ENCODE data around the gene NDUFB11.

Gene NDUFB11

DNA sequence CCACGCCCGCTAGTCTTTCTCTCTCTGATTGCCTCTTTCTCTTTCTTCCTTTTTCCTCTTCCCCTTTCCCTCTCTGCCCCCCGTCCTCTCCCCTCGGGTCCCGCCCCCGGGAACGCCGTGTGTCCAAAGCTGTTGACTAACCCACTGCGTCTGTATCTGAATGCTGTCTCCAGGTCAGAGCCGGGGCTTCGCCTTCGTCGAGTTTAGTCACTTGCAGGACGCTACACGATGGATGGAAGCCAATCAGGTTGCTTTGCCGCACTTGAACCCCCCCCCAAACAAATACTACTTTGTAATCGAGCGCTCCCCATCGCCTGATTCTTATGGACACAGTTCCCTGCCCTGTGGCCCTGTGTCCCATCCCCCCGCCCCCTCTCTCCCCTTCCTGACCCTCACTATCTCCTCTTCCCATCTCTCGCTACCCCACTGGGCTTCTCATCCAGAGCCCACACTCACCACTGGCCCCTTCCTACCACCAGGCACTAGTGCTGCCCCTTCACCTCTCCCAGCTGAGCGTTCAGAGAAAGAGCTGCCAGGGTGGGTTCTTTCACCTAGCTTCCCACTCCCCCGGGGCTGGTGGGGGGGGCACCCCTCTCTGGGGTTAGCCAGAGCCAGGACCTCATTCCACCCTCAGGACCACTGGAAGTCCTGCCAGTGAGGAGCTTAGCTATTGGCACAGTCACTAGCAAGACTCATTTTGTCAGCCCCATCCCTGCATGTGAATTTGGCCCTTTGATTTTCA lies 30.5 kb upstream of the NDUFB11 start:
- no peak for DNase-seq (ENCODE audit: low read depth in 2 of 2)

DNA sequence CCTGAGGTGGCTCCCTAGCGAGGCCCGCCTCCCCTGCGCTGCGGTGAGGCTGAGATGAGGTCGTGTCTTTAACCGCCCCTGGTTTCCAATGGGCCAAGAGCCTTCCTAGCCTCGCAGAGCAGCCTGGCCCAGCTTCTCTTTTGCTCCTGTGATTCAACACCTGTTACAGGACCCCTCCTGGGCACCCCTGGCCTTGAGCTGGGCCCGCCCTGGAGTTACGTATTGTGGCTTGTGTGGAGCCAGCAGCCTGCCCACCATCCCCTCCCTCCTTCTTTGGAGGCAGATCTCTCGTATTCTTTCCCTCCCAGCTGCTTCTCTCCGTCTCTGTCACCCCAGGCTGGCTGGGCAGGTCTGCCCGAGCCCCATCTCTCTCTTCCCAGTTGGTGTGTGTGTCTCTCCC lies 29.9 kb upstream of the NDUFB11 start:
- no peak for DNase-seq (ENCODE audit: low read depth in 2 of 2)

DNA sequence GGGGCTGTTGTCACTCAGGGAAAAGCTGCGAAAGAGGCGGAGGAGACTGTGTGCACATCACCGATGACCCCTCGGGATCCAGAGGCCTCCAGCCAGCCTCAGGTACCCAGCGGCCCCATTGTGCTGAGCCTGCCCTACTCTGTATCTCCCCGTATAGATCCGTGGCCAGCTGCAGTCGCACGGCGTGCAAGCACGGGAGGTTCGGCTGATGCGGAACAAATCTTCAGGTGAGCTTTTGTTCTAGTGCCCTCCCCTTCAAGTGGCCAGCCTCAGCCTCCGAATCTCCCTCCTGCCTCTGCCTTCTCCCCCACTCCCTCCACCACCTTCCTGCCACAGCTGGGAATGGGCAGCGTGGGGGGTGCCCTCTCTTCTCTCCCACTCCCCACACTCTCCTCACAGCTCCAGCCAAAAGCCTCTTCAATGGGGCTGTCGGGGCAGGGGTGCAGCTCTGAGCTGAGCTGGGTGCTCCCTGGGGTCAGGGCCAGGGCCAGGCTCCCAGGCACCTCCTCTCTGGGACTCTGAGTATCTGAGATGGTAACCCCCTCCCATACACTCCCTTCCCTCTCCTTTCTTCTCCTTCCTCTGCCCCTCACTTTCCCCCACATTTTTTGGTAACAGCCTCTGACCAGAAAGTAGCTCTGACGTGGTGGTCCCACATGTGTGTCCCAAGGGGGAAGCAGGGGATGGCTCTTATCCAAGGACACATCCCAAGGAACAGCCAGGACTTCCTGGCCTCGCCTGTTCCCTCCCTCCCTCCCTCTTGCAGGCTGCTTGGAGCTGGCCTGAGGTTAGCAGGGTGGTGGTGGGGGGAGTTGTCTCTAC lies 28.7 kb upstream of the NDUFB11 start:
- no peak for DNase-seq (ENCODE audit: low read depth in 2 of 2)

DNA sequence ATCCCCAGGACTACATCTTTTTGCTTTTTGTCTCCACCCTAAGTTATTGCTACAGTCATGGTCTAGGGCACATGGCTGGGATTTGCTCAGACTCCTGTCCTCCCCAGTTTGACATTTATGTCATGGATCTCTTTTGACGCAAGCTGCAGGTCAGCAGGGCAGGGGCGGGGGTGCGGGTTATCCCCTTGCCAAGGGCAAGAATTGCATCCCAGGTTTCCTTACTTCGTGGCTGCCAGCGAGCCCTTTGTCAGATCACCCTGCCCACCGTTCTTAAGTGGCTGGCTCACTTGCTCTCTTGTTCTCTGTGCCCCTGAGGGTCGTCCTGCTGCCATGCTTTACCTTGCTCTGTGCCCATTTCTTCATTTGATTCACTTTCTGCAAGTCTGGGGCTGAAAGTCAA lies 28.0 kb upstream of the NDUFB11 start:
- DNase-seq (ENCODE audit: low read depth in 2 of 2), result no peak

DNA sequence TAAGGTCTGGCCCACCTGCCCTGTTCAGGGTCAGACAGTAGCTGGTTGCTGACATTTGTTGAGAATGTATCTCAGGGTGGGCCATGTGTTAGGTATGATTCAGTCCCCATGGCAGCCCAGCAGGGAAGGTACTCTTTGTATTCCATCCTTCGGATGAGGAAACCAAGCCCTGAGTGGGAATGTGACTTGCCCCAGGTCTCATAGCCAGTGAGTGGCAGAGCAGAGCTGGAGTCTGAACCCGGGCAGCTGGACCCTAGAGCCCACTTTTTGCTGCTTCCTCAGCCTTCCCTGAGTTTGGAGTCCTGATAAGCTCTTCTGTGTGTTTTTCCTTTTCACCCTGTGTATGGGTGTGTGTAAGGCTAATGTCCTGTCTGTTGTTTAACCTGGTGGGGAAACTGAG lies 27.5 kb upstream of the NDUFB11 start:
- no peak for DNase-seq (ENCODE audit: low read depth in 2 of 2)

DNA sequence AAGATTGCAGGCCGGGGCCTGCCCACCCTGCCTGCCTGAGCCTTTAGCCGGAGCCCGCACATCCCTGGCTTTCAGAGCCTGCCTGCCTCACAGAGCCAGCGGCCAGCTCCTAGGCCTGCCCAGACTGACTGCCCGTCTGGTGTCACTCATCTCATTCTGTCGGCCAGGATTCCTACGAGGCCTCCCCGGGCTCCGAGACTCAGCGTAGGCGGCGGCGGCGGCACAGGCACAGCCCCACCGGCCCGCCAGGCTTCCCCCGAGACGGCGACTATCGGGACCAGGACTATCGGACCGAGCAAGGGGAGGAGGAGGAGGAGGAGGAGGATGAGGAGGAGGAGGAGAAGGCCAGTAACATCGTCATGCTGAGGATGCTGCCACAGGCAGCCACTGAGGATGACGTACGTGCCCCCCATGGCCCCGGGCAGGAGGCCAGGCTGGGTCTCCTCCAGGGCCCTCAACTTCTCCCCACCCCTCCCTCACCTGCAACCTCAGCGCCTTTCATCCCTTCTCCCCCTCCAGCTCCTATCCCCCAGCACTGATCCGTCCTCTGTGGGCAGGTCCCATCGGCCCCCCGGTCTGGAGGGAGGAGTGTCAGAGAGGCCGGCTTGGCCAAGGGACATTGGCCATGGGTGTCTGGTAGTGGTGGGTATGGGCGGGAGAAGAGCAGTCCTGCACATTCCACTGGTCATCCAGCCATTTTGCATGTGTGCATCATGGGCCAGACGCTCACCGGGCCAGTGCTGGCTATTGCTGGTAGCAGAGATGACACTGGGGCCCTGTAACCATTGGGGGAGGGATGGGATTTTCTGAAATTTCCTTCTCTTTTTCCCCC lies 26.6 kb upstream of the NDUFB11 start:
- no peak for DNase-seq (ENCODE audit: low read depth in 2 of 2)

DNA sequence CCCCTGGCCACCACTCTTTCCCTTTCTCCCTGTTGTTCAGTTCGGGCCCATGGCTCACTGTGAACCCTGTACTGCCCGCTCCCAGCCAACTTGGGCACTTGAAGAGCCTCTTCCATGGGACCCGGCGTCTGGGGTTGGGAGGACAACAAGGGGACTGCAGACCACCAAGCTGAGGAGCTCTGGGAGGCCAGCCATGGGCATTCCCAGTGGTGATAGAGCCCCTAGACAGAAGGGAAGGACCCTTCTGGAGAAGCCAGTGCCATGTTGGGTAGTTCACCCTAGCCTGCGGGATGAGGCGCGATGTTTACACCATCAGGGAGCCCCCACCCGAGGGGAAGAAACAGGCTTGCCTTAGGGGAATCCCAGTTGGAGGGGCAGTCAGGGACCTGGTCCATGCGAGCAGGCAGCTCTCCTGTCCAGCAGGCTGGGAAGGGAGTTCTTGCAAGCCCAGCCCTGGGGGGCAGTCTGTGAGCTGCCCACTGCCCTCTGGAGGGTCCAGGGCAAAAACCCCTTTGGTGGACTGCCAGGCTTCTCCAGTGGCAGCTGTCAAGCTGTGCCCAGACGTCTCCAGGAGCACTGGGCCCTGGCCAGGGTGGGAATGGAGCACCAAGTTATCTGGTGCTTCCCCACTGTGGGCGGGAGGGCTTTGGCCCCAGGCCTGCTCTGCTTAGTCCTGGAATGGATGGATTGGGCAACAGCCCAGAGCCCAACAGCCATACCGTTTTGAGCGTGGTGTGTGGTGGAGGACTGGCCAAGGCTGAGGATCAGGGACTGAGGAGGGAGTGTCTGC lies 25.4 kb upstream of the NDUFB11 start:
- no peak for DNase-seq (ENCODE audit: low read depth in 2 of 2)

DNA sequence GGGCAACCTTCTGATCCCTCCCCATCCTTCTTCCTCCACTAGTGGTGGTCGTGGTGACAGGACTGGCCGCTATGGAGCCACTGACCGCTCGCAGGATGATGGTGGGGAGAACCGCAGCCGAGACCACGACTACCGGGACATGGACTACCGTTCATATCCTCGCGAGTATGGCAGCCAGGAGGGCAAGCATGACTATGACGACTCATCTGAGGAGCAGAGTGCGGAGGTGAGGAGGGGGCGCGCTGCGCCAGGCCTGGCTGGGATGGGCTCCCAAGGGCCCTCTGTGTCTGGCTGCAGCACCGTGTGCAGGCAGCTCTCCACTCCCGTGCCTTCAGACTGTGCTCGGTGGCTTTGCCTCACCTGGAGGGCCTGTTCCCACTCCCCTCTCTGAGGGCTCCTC lies 24.8 kb upstream of the NDUFB11 start:
- no peak for DNase-seq (ENCODE audit: low read depth in 2 of 2)

DNA sequence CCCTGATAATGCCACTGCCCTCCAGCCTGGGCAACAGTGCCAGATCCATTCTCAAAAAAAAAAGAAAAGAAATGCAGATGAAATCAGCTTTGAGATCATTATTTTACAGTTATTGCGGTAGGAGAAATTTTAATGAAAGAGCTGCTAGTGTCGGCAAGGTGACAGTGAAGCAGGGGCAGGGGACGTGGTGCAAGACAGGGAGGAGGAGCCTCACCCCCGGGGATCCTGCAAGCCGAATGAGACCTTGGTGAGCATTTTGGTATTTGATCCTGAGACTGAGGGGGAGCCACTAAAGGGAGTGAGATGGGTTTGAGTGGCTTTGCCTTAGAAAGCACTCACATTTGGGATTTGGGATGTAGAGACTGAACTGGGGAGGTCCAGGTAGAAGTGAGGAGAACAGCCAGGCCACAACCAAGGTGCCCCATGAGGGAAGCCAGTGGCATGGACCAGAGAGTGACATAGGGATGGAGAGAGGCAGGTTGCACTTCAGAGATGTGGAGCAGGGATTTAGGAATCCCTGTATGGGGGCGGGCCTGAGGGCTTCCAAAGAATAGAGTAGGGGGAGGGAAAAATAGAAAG lies 24.1 kb upstream of the NDUFB11 start:
- DNase-seq (ENCODE audit: low read depth in 2 of 2), result no peak

DNA sequence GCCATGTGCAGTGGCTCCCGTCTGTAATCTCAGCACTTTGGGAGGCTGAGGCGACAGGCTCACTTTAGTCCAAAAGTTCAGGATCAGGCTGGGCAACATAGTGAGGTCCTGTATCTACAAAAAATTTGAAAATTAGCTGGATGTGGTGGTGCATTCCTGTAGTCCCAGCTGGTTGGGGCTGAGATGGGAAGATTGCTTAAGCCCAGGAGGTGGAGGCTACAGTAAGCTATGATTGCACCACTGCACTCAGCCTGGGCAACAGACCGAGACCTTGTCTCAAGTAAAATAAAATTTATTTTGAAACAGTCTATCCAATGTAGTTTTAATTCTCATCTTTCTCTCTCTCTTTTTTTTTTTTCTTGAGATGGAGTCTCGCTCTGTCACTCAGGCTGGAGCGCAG lies 21.6 kb upstream of the NDUFB11 start:
- no peak for DNase-seq (ENCODE audit: low read depth in 2 of 2)

DNA sequence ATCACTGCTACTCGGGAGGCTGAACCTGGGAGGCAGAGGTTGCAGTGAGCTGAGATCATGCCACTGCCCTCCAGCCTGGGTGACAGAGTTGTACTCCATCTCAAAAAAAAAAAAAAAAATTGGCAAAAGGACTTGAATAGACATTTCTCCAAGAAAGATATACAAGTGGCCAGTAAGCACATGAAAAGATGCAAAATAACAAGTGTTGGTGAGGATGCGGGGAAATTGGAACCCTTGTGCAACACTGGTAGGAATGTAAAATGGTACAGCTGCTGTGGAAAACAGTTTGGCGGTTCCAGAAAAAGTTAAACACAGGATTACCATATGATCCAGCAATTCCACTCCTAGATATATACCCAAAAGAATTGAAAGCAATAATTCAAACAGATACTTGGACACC lies 19.9 kb upstream of the NDUFB11 start:
- DNase-seq (ENCODE audit: low read depth in 2 of 2), result no peak

DNA sequence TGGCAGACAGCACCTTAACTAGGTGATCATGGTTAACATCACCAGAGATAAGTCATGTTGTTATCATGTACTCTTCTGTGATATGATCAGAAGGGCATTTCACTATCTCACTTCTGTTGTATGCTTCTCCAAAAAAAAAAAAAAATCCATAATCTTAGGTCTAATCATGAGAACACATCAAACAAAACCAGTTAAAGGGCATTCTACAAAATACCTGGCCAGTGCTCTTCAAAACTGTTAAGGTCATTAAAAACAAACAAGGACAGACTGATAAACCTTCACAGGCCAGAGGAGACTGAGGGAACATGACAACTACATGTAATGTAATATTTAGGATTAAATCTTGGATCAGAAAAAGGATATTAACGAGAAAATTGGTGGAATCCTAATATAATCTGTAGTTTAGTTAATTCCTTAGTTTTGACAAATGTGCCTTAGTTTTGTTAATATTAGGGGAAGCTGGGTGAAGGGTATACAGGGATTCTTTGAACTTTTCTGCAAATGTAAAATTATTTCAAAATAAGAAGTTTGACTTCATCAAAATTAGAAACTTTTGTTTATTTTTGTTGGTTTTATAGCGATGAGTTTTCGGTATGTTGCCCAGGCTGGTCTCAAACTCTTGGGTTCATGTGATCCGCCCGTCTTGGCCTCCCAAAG lies 18.6 kb upstream of the NDUFB11 start:
- no peak for DNase-seq (ENCODE audit: low read depth in 2 of 2)

DNA sequence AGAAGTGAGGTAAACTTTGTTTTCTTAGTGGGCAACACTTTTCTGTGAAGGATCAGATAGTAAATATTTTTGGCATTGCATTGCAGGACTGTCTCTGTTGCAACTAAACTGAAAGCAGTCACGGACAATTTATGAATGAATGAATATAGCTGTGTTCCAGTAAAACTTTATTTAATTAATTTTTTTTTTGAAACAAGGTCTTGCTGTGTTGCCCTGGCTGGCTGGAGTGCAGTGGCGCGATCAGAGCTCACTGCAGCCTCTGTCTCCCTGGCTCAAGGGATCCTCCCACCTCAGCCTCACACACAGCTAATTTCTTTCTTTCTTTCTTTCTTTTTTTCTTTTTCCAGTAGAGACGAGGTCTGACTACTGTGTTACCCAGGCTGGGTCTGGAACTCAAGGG lies 16.3 kb upstream of the NDUFB11 start:
- no peak for DNase-seq (ENCODE audit: low read depth in 2 of 2)

DNA sequence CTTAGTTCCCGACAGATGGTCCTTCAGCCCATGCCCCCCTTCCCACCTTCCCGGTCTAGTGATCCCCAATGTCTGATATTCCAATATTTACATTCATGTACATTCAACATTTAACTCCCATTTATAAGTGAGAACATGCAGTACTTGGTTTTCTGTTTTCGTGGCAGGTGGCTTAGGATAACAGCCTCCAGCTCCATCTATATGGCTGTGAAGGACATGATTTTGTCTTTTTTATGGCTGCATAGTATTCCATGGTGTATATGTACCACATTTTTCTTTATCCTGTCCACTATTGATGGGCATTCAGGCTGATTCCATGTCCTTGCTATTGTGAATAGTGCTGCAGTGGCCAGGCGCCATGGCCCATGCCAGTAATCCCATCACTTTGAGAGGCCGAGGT lies 14.3 kb upstream of the NDUFB11 start:
- no peak for DNase-seq (ENCODE audit: low read depth in 2 of 2)

DNA sequence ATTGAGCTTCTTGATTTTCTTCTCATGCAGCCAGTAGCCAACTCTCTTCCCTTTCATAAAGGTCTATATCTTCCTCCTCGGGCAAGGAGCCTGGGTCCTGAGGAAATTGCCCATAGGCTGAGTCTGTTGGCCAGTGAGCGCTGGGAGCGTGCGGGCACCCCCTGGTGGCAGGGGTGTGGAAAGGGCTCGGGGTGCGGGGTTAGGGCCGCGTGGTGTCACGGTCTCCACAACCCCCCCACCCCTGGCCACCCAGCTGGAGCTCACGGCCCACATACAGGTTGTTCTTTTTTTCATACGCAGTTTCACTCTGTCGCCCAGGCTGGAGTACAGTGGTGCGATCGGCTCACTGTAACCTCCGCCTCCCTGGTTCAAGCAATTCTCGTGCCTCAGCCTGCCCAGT lies 13.6 kb upstream of the NDUFB11 start:
- DNase-seq (ENCODE audit: low read depth in 2 of 2), result no peak

DNA sequence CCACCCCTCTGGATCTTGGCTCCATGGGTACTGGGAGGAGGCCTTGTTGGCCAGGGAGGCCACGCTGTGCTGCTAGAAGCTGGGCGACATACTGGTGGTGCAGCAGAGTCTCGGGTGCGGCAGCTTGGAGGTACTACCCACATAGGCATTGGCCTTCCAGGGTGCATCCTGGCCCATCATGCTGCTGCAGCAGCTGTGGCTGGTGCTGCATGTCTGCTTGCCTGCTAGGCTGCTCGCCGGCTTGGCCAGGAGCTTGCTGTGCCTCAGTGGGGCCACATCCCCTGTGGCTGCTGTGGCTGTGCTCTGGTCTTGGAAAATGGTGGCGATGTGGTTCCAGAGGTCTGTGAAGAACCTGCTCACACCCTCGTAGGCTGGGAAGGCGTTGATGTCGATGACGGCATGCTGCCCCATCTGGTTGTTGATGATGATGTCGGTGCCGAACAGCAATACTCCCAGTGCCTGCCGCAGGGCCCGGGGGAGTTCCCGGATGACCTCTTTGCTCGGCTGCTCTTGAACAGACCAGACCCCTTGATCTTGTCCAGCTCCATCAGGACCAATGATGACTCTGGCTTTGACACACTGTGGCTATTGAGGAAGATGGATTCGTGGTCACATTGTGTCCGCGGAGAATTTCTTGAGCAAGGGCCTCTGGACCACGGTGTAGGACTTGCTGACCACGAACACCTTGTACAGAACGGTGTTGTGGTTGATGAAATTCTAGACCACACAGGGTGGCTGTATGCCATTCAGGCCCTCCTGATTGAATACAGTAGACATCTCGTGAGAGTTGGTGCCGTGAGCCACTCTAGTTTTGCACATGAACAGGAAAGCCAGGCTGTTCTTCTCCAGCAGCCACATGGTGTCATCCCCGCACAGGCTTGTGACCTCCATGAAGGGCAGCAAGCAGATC lies 12.4 kb upstream of the NDUFB11 start:
- DNase-seq (ENCODE audit: low read depth in 2 of 2), result no peak

DNA sequence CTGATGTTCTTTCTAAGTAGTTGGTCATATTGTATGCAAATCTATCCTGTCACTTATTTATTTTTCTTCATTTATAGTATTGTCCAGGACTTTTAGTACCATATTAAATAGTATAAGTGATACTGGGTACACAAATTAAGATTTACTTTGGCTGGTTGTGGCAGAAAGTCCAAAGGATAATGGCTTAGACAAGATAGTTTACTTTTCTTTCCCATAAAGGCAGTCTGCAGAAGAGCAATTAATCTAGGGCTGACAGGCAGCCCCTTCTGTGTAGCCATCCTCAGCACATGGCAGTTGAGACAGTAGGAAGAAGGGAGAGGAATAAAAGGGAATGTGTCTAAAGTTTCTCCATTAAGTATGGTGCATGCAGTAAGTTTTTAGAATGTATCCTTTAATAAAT lies 6.9 kb upstream of the NDUFB11 start:
- DNase-seq (ENCODE audit: low read depth in 2 of 2), result no peak

DNA sequence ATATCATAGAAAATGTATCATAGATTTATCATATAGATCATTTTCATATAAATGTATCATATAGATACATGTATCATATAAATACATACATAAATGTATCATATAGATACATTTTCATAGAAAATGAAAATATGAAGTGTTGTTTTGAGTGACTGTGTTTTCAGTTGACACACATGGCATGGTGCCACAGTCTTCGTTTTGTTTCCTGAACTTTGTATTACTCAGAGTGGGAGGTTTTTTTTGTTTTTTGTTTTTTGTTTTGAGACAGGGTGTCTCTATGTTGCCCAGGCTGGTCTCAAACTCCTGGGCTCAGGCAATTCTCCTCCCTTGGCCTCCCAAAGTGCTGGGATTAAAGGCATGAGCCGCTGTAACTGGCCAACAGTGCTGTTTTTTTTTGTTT lies 4.4 kb upstream of the NDUFB11 start:
- DNase-seq (ENCODE audit: low read depth in 2 of 2), result no peak

DNA sequence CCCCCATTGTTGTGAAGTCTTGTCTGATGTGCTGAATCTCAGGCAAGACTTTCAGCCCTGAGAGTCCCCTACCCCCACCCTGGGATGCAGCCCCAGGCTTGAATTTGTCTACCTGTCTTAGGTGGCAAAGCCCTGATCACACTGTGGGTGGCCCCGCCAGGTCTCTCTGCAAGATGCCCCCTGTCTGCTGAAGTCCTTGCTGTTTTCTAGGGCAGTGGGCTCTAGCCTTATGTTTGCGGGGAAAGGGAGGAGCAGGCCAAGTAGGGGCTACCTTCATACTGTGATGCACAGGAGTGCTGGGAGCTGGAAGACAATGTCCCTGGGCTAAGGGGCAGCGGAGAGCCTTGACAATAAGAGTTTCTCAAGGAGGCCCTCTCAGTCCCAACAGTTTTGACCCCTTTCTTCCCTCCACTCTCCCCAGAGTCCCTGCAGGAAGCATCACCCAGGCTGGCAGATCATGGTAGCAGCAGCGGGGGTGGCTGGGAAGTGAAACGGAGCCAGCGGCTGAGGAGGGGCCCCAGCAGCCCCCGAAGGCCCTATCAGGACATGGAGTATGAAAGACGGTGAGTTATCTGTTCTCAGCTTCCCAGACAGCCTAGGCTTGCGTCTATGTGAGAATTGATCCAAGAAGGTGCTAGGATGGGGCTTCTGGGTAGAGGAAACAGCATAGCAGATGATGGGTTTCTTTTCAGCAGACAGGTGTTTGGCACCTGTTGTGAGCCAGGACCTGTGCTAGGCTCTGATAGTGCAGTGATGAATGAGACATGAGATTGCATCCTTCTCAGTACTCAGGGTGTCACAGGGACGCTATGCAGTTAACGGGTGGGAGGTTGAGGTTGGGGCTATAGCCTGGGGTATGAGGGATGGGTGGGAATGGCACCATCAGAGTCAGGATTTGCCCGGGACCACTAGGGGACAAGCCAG lies 2.7 kb upstream of the NDUFB11 start:
- DNase-seq (ENCODE audit: low read depth in 2 of 2), result no peak

Measured in stimulated activated CD4-positive, alpha-beta T cell treated with anti-CD3 and anti-CD28 coated beads, Interleukin-12 subunit alpha, Interleukin-12 subunit beta, amount 100 ng/mL, for 24 hours (primary cell).